ENCODE data around the gene ZNF609.

Gene ZNF609

DNA sequence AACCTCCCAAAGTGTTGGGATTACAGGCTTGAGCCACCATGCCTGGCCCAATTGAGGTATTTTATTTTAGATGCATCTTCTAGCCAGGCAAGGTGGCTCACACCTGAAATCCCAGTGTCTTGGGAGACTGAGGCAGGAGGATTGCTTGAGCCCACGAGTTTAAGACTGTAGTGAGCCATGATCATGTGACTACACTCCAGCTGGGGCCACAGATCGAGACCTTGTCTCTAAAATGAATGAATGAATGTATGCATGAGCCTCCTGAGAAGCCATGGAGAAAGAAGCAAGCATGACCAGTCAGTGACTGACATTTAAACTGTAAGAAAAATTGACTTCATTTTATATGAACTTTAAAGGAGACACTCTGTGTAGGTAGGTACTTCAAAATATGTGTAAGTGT is 105.7 kb downstream of the ZNF609 start:
- no peak overlapping the region for H3K9ac ChIP-seq (ENCODE audit: low read length)
- no peaks in the 10 kb centered on the region for H3K4me1 ChIP-seq (ENCODE audit: control insufficient read depth, insufficient read depth, low read length)
- H3K36me3 ChIP-seq (ENCODE audit: control insufficient read depth, insufficient read depth, low read length), result no peaks in the 10 kb centered on the region
- H3K27ac ChIP-seq (ENCODE audit: low read depth, low read length), result no peak overlapping the region
- H3K27me3 ChIP-seq (ENCODE audit: control insufficient read depth, insufficient read depth, low read length), result no peaks in the 10 kb centered on the region
- H3K4me3 ChIP-seq (ENCODE audit: low read length), result no peak overlapping the region

DNA sequence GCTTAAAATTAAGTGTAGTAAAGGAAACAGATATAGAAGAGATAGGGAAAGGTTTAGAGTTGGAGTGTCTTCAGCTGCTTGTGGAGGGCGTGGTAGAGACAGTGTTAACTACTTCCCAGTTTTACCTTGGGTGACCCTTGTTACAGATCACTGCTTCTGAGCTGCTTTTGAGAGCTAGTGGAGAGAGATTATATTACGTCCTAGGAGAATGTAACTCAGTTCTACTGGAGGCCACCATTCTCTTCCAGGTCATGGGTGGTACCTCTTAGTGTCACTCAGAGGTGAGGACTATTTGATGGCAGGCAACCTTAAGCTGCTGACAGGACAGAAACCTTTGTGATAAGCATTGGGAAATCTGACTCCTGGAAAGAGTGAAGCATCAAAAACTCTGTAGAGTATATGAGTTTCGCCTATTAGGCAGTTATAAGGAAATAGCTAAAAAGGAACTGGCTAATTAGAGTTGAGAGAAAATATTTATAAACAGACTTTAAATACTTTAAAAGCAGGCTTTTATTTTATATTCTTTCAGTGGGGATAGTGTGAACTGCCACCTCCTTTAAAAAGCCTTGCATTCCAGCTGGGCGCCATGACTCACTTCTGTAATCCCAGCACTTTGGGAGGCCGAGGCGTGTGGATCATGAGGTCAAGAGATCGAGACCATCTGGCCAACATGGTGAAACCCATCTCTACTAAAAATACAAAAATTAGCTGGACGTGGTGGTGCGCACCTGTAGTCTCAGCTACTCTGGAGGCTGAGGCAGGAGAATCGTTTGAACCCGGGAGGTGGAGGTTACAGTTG is 106.5 kb downstream of the ZNF609 start:
- Histone ChIP-seq H3K4me3 (ENCODE audit: low read length) (no peak overlapping the region), H3K36me3 (ENCODE audit: control insufficient read depth, insufficient read depth, low read length) (no peaks in the 10 kb centered on the region), H3K27me3 (ENCODE audit: control insufficient read depth, insufficient read depth, low read length) (no peaks in the 10 kb centered on the region), H3K4me1 (ENCODE audit: control insufficient read depth, insufficient read depth, low read length) (no peaks in the 10 kb centered on the region), H3K27ac (ENCODE audit: low read depth, low read length) (no peak overlapping the region), H3K9ac (ENCODE audit: low read length) (no peak overlapping the region)

DNA sequence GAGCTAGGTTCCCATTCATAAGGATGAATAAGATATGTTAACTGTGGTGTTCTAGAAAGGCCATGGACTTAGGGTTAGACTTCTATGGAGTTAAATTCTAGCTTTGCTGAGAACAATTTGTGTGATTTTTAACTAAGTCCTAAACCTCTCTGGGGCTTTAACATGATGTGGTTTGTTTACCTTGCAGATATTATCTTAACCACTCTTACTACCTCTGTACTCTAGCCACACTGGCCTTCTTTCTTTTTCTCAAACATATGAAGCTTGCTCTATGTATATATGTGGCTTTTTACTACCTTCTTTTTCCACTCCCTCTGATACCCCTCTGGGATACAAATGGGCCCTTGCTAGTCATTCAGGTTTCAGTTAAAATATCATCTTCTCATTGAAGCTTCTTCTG is 108.4 kb downstream of the ZNF609 start:
- Histone ChIP-seq H3K9ac (ENCODE audit: low read length) (no peak overlapping the region), H3K27me3 (ENCODE audit: control insufficient read depth, insufficient read depth, low read length) (no peaks in the 10 kb centered on the region), H3K36me3 (ENCODE audit: control insufficient read depth, insufficient read depth, low read length) (no peaks in the 10 kb centered on the region), H3K4me1 (ENCODE audit: control insufficient read depth, insufficient read depth, low read length) (no peaks in the 10 kb centered on the region), H3K27ac (ENCODE audit: low read depth, low read length) (no peak overlapping the region), H3K4me3 (ENCODE audit: low read length) (no peak overlapping the region)

DNA sequence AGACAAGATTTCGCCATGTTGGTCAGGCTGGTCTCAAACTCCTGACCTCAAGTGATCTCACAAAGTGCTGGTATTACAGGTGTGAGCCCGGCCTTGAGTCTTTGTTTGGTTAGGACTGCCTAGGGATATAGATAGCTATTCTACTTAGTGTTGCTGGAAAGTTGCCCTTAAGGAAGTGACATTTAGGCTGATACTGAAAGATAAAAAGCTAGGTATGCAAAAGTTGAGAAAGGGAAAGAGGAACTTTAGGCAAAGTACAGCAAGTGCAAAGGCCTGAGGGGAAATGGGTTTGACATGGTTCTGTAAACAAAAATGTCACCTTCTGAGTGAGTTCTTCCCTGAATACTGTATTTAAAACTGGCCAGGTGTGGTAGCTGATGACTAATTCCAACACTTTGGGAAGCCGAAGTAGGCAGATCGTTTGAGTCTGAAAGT is 111.5 kb downstream of the ZNF609 start:
- Histone ChIP-seq H3K4me3 (ENCODE audit: low read length) (no peak overlapping the region), H3K27me3 (ENCODE audit: control insufficient read depth, insufficient read depth, low read length) (no peaks in the 10 kb centered on the region), H3K4me1 (ENCODE audit: control insufficient read depth, insufficient read depth, low read length) (no peaks in the 10 kb centered on the region), H3K36me3 (ENCODE audit: control insufficient read depth, insufficient read depth, low read length) (no peaks in the 10 kb centered on the region), H3K9ac (ENCODE audit: low read length) (no peak overlapping the region), H3K27ac (ENCODE audit: low read depth, low read length) (no peak overlapping the region)

DNA sequence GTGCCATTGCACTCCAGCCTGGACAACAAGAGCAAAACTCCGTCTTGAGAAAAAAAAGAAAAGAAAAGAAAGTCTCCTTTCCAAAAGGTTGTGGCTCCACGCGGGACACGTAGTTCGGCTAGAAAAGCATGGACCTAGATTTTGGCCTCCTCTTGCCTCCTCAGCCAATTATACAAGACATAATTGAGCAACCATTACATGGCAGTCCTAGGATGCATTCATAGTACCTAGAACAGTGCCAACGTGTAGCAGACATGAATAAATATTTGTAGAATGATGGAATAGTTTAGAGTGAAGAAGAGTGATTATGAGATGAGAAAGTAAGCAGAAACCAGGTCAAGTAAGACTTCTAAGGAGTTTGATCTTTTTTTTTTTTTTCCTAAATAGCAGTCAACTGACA is 112.5 kb downstream of the ZNF609 start:
- H3K4me1 ChIP-seq (ENCODE audit: control insufficient read depth, insufficient read depth, low read length), result no peaks in the 10 kb centered on the region
- H3K4me3 ChIP-seq (ENCODE audit: low read length), result no peak overlapping the region
- H3K36me3 ChIP-seq (ENCODE audit: control insufficient read depth, insufficient read depth, low read length), result no peaks in the 10 kb centered on the region
- no peak overlapping the region for H3K27ac ChIP-seq (ENCODE audit: low read depth, low read length)
- no peak overlapping the region for H3K9ac ChIP-seq (ENCODE audit: low read length)
- H3K27me3 ChIP-seq (ENCODE audit: control insufficient read depth, insufficient read depth, low read length), result no peaks in the 10 kb centered on the region

DNA sequence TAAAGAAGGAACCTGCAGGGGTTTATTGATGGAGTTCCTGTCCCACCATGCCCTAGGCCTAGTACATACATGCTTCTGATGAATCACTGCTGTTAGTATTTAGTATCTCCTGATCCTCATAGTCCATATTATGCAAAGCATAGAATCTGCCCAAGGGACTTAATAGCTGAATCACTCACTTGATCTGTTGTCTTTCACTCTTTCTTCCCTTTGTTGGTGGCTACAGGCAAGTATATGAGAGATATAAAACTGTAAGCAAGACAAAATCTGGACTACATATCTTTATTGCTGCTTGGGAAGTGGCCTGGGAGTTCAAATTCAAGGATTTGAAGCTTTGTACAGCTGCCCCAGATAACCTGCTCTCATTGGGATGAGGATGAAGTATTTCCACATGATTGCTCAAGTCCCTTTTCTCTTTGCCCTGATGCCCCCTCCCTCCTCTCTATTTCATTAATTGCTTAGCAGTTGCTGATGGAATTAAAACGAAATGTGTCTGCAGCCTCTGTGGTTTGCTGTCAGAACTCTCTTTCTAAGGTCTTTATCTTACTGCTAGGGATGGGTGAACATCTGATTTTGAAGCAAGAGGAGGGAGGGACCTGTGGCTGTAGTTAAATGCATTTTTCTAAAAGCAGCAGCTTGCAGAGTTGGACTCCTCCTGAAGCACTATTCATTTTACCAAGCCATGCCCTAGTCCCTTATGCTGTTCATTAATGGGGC is 114.1 kb downstream of the ZNF609 start:
- no peaks in the 10 kb centered on the region for H3K4me1 ChIP-seq (ENCODE audit: control insufficient read depth, insufficient read depth, low read length)
- no peak overlapping the region for H3K27ac ChIP-seq (ENCODE audit: low read depth, low read length)
- no peaks in the 10 kb centered on the region for H3K36me3 ChIP-seq (ENCODE audit: control insufficient read depth, insufficient read depth, low read length)
- H3K27me3 ChIP-seq (ENCODE audit: control insufficient read depth, insufficient read depth, low read length), result no peaks in the 10 kb centered on the region
- no peak overlapping the region for H3K4me3 ChIP-seq (ENCODE audit: low read length)
- no peak overlapping the region for H3K9ac ChIP-seq (ENCODE audit: low read length)

DNA sequence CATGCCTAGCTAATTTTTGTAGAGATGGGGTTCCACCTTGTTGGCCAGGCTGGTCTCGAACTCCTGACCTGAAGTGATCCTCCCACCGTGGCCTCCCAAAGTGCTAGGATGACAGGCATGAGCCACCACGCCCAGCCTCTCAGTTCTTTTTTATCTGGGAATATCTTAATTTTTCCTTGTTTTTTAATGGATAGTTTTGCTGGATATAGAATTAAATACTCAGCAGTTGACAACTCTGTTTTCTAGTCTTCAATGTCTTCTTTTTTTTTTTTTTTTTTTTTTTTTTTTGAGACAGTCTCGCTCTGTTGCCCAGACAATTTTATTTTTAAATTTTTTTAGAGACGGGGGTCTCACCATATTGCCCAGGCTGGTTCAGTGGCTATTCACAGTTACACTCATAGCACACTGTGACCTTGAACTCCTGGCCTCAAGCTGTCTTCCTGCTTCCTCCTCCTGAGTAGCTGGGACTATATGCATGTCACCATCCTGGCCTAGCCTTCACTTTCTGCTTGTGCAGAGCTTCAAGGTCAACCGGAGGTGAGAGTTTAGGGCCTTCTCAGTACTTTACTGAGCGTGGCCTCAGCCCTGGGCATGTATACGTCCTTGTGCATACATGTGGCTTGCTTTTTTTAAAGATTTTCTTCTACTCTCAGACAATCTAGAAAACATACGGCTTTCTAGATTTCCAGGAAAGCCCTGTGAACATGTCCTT is 120.5 kb downstream of the ZNF609 start:
- Histone ChIP-seq H3K9ac (ENCODE audit: low read length) (no peak overlapping the region), H3K36me3 (ENCODE audit: control insufficient read depth, insufficient read depth, low read length) (no peaks in the 10 kb centered on the region), H3K27me3 (ENCODE audit: control insufficient read depth, insufficient read depth, low read length) (no peaks in the 10 kb centered on the region), H3K4me1 (ENCODE audit: control insufficient read depth, insufficient read depth, low read length) (no peaks in the 10 kb centered on the region), H3K4me3 (ENCODE audit: low read length) (no peak overlapping the region), H3K27ac (ENCODE audit: low read depth, low read length) (no peak overlapping the region)

DNA sequence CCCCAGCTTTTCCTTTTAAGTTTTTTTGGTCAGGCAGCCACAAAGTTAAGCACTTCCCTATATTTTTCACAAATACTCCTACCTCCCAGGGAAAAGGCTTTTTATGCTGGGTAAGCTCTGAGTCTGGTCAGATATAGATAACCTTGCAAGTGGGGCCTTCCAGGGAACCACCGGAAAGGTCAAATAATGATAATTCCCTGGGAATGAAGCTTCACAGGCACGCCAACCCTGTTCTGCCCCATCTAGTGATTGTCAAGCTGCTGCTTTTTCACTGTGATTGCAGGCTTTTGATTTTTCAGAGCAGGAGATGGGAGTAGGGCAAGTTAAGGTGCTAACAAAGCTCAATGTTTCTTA is 121.0 kb downstream of the ZNF609 start:
- Histone ChIP-seq H3K36me3 (ENCODE audit: control insufficient read depth, insufficient read depth, low read length) (no peaks in the 10 kb centered on the region), H3K4me1 (ENCODE audit: control insufficient read depth, insufficient read depth, low read length) (no peaks in the 10 kb centered on the region), H3K27ac (ENCODE audit: low read depth, low read length) (no peak overlapping the region), H3K9ac (ENCODE audit: low read length) (no peak overlapping the region), H3K27me3 (ENCODE audit: control insufficient read depth, insufficient read depth, low read length) (no peaks in the 10 kb centered on the region), H3K4me3 (ENCODE audit: low read length) (no peak overlapping the region)

DNA sequence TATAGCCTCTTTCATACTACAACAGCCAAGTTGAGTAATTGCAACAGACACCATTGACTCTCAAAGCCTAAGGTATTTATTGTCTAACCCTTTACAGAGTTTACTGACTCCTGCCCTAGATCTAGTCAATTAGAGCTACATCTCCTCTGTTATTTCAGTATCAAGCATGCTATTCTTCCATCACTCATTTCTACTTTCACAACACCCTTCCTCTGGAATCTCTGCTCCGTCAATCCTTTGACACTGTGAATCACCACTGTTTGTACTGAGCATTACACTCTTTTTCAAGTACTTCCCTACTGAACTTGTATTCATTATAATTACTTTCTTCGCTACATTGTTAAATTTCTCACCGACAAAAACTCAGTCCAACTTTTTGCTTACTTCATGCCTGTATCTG is 121.8 kb downstream of the ZNF609 start:
- no peak overlapping the region for H3K9ac ChIP-seq (ENCODE audit: low read length)
- no peaks in the 10 kb centered on the region for H3K36me3 ChIP-seq (ENCODE audit: control insufficient read depth, insufficient read depth, low read length)
- H3K27ac ChIP-seq (ENCODE audit: low read depth, low read length), result no peak overlapping the region
- no peaks in the 10 kb centered on the region for H3K4me1 ChIP-seq (ENCODE audit: control insufficient read depth, insufficient read depth, low read length)
- H3K4me3 ChIP-seq (ENCODE audit: low read length), result no peak overlapping the region
- H3K27me3 ChIP-seq (ENCODE audit: control insufficient read depth, insufficient read depth, low read length), result no peaks in the 10 kb centered on the region

DNA sequence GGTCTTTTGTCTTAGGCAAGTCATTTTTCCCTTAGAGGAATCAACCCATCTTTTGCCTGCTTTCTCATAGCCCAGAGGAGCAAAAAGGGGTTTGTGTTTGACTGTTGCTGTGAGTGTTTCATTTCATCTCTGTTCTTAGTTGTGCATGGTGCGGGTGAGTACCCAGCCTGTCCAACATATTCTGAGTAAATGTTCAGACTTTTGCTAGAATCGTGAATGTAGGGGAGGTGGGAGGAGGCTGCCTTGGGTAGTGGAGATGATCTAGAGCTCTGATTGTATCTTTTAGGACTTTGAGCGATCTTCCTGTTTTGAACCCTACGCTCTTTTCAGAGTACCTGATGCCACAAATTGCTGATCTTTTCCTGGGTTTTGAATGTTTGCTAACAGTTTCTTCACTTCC is 123.1 kb downstream of the ZNF609 start:
- Histone ChIP-seq H3K4me3 (ENCODE audit: low read length) (no peak overlapping the region), H3K27ac (ENCODE audit: low read depth, low read length) (no peak overlapping the region), H3K9ac (ENCODE audit: low read length) (no peak overlapping the region)

DNA sequence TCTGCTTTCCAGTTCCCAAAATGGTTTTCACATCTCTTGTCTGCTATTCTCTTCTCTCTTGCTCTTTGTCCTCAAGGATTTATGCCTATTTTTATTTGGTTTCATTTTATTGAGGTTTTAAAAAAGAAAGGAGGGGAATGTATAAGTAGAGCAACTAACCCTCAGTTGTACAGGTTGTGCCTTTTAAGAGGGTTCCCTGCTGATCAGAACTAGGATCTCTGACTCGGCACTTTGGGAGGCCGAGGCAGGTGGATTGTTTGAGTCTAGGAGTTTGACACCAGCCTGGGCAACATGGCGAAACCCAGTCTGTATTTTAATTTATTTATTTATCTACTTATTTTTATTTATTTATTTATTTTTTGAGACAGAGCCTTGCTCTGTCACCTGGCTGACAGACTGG is 123.6 kb downstream of the ZNF609 start:
- H3K27me3 ChIP-seq (ENCODE audit: control insufficient read depth, insufficient read depth, low read length), result no peaks in the 10 kb centered on the region
- H3K9ac ChIP-seq (ENCODE audit: low read length), result no peak overlapping the region
- H3K4me3 ChIP-seq (ENCODE audit: low read length), result no peak overlapping the region
- H3K36me3 ChIP-seq (ENCODE audit: control insufficient read depth, insufficient read depth, low read length), result no peaks in the 10 kb centered on the region
- H3K4me1 ChIP-seq (ENCODE audit: control insufficient read depth, insufficient read depth, low read length), result no peaks in the 10 kb centered on the region
- no peak overlapping the region for H3K27ac ChIP-seq (ENCODE audit: low read depth, low read length)

More for the DNA sequence above, 123.1 kb downstream of the ZNF609 start:
- no peaks in the 10 kb centered on the region for H3K4me1 ChIP-seq (ENCODE audit: control insufficient read depth, insufficient read depth, low read length)
- H3K27me3 ChIP-seq (ENCODE audit: control insufficient read depth, insufficient read depth, low read length), result no peaks in the 10 kb centered on the region
- H3K36me3 ChIP-seq (ENCODE audit: control insufficient read depth, insufficient read depth, low read length), result no peaks in the 10 kb centered on the region

DNA sequence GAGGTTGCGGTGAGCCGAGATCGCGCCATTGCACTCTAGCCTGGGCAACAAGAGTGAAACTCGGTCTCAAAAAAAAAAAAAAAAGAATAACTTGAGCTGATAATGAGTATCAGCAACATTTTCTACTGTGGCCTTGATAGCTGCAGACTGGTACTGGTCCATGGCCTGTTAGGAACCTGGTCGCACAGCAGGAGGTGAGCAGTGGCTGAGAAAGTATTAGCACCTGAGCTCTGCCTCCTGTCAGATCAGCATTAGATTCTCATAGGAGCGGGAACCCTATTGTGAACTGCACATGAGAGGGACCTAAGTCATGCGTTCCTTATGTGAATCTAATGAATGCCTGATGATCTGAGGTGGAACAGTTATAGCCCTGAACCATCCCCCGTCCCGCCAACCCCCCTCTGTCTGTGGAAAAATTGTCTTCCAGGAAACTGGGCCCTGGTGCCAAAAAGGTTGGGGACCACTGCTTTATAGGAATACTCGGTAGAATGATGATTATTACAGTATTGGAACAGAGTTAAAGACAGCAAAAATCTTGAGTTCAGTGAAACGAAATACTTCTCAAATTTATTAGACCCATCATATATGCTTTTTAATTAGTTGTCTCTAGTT is 126.0 kb downstream of the ZNF609 start:
- Histone ChIP-seq H3K27ac (ENCODE audit: low read depth, low read length) (no peak overlapping the region), H3K9ac (ENCODE audit: low read length) (no peak overlapping the region), H3K36me3 (ENCODE audit: control insufficient read depth, insufficient read depth, low read length) (no peaks in the 10 kb centered on the region), H3K4me3 (ENCODE audit: low read length) (no peak overlapping the region), H3K4me1 (ENCODE audit: control insufficient read depth, insufficient read depth, low read length) (no peaks in the 10 kb centered on the region), H3K27me3 (ENCODE audit: control insufficient read depth, insufficient read depth, low read length) (no peaks in the 10 kb centered on the region)

Measured in rectal smooth muscle tissue (tissue), 1 donor.